Measurements from ENCODE around the gene S100A10.

S100A10 gene

GRCh38 chr1:151993734-151994496 is at the start of gene S100A10:
Gene S100A10, minus strand, starts transcription at chr1:151993859. Its CDS starts 7,629 bp downstream, at chr1:151986230.
- DNase-seq = peak; percentile 70

- DNase-seq = no peak
Observed at GRCh38 chr1:152042030-152042429, 48.4 kb upstream of the S100A10 start.

GRCh38 chr1:152039886-152040285 is 46.2 kb upstream of the S100A10 start:
- no peak for DNase-seq

- peak; percentile 72 for DNase-seq
Observed at GRCh38 chr1:152039461-152039860, 45.8 kb upstream of the S100A10 start.

- DNase-seq = peak; percentile 56
Observed at GRCh38 chr1:152038871-152039270, 45.2 kb upstream of the S100A10 start.

GRCh38 chr1:152036267-152037216 is 42.9 kb upstream of the S100A10 start, which contains the start of gene S100A11:
Gene S100A11, minus strand, starts transcription at chr1:152037004. Its CDS starts 89 bp downstream, at chr1:152036915.
- DNase-seq = peak; percentile 97

- DNase-seq = peak; percentile 57
Observed at GRCh38 chr1:152035539-152036266, 42.0 kb upstream of the S100A10 start.

GRCh38 chr1:152034654-152035538 is 41.2 kb upstream of the S100A10 start:
- peak; percentile 83 for DNase-seq

- no peak for DNase-seq
Observed at GRCh38 chr1:152034324-152034653, 40.6 kb upstream of the S100A10 start.

- no peak for DNase-seq
Observed at GRCh38 chr1:152029929-152030211, 36.2 kb upstream of the S100A10 start.

- DNase-seq = peak; percentile 78
Observed at GRCh38 chr1:152029144-152029928, 35.7 kb upstream of the S100A10 start.

- DNase-seq = no peak
Observed at GRCh38 chr1:152026895-152027294, 33.2 kb upstream of the S100A10 start.

GRCh38 chr1:152024223-152024622 is 30.6 kb upstream of the S100A10 start:
- no peak for DNase-seq

- DNase-seq = no peak
Observed at GRCh38 chr1:152023221-152023620, 29.6 kb upstream of the S100A10 start.

GRCh38 chr1:152022474-152022873 is 28.8 kb upstream of the S100A10 start:
- DNase-seq = no peak

GRCh38 chr1:152021569-152021968 is 27.9 kb upstream of the S100A10 start:
- no peak for DNase-seq

- peak; percentile 64 for DNase-seq
Observed at GRCh38 chr1:152020849-152021248, 27.2 kb upstream of the S100A10 start.

GRCh38 chr1:152018537-152018936 is 24.9 kb upstream of the S100A10 start:
- no peak for DNase-seq

- DNase-seq = no peak
Observed at GRCh38 chr1:152015766-152016165, 22.1 kb upstream of the S100A10 start.

- peak; percentile 74 for DNase-seq
Observed at GRCh38 chr1:152014943-152015342, 21.3 kb upstream of the S100A10 start.

- DNase-seq = peak; percentile 59
Observed at GRCh38 chr1:152013664-152014237, 20.1 kb upstream of the S100A10 start.
